SK-N-SH treated with all-trans-retinoic acid at 6 μM for 48 hours (cell line): ENCODE results near the gene PLEKHG4B.
A peak's percentile ranks its signal among the peaks of the same experiment; 100 is the strongest.

Experiments used
- ATAC-seq: fragments of 200-7000 bp; cut with Tn5 transposase; 3 replicates; pipeline ENCODE4 v1.9.1; 2020; ENCODE audit warnings: mild to moderate bottlenecking, moderate library complexity
- ARNTL ChIP-seq: fragments of 450-650 bp; formaldehyde crosslinking; IDR thresholded peaks from 2 replicates; pipeline ENCODE4 v1.5.0; 2020; ENCODE audit warnings: low read depth, mild to moderate bottlenecking, moderate library complexity, borderline replicate concordance
- CSDC2 ChIP-seq: fragments of 250-450 bp; sonication (Bioruptor Pico); IDR thresholded peaks from 2 replicates; pipeline ENCODE4 v1.5.0; 2020; ENCODE audit warnings: mild to moderate bottlenecking, moderate library complexity
- CSRNP3 ChIP-seq: fragments of 250-450 bp; sonication (Bioruptor Pico); IDR thresholded peaks from 2 replicates; pipeline ENCODE4 v1.5.1; 2021; ENCODE audit warnings: mild to moderate bottlenecking, moderate library complexity
- ESRRG ChIP-seq: fragments of 250-450 bp; sonication (Bioruptor Pico); IDR thresholded peaks from 2 replicates; pipeline ENCODE4 v1.6.1; 2021; ENCODE audit warnings: mild to moderate bottlenecking
- GLIS3 ChIP-seq: fragments of 250-450 bp; sonication (Bioruptor Pico); IDR thresholded peaks from 2 replicates; pipeline ENCODE4 v1.5.0; 2020; ENCODE audit warnings: mild to moderate bottlenecking, moderate library complexity
- ISL1 ChIP-seq: fragments of 250-450 bp; sonication (Bioruptor Pico); IDR thresholded peaks from 2 replicates; pipeline ENCODE4 v2.1.2; 2022; ENCODE audit warnings: mild to moderate bottlenecking, moderate library complexity
- OSR1 ChIP-seq: fragments of 250-450 bp; sonication (Bioruptor Pico); IDR thresholded peaks from 2 replicates; pipeline ENCODE4 v1.8.0; 2022; ENCODE audit warnings: moderate library complexity, mild to moderate bottlenecking, inconsistent platforms
- PATZ1 ChIP-seq: fragments of 250-450 bp; sonication (Bioruptor Pico); IDR thresholded peaks from 2 replicates; pipeline ENCODE4 v1.8.0; 2020; ENCODE audit warnings: mild to moderate bottlenecking, moderate library complexity, borderline replicate concordance
- POU6F1 ChIP-seq: fragments of 250-450 bp; sonication (Bioruptor Pico); IDR thresholded peaks from 2 replicates; pipeline ENCODE4 v1.8.0; 2021; ENCODE audit warnings: low read depth, mild to moderate bottlenecking, moderate library complexity, borderline replicate concordance
- PPARA ChIP-seq: fragments of 250-450 bp; sonication (Bioruptor Pico); IDR thresholded peaks from 2 replicates; pipeline ENCODE4 v1.5.0; 2020; ENCODE audit warnings: mild to moderate bottlenecking, borderline replicate concordance
- RARB ChIP-seq: fragments of 250-450 bp; sonication (Bioruptor Pico); IDR thresholded peaks from 2 replicates; pipeline ENCODE4 v1.8.0; 2021; ENCODE audit warnings: mild to moderate bottlenecking, moderate library complexity
- SNAI2 ChIP-seq: fragments of 250-450 bp; sonication (Bioruptor Pico); IDR thresholded peaks from 2 replicates; pipeline ENCODE4 v1.5.0; 2020; ENCODE audit warnings: mild to moderate bottlenecking, moderate library complexity
- TCF4 ChIP-seq: fragments of 250-450 bp; sonication (Bioruptor Pico); IDR thresholded peaks from 2 replicates; pipeline ENCODE4 v1.8.0; 2021; ENCODE audit warnings: mild to moderate bottlenecking, moderate library complexity, borderline replicate concordance
- TOX ChIP-seq: fragments of 250-450 bp; sonication (Bioruptor Pico); IDR thresholded peaks from 2 replicates; pipeline ENCODE4 v1.8.0; 2021; ENCODE audit warnings: mild to moderate bottlenecking, moderate library complexity, borderline replicate concordance
- ZC3H10 ChIP-seq: fragments of 250-450 bp; sonication (Bioruptor Pico); IDR thresholded peaks from 2 replicates; pipeline ENCODE4 v1.5.1; 2021; ENCODE audit warnings: mild to moderate bottlenecking, moderate library complexity
- ZFP3 ChIP-seq: fragments of 250-450 bp; sonication (Bioruptor Pico); IDR thresholded peaks from 2 replicates; pipeline ENCODE4 v1.5.0; 2020; ENCODE audit warnings: mild to moderate bottlenecking, moderate library complexity
- ZNF565 ChIP-seq: fragments of 450-650 bp; formaldehyde crosslinking; conservative IDR thresholded peaks from 2 replicates; pipeline ENCODE4 v1.5.0; 2020; ENCODE audit warnings: low read depth, mild to moderate bottlenecking, moderate library complexity
- ZNF70 ChIP-seq: fragments of 450-650 bp; formaldehyde crosslinking; IDR thresholded peaks from 2 replicates; pipeline ENCODE4 v1.5.0; 2020; ENCODE audit warnings: mild to moderate bottlenecking, moderate library complexity
- ZNF8 ChIP-seq: fragments of 450-650 bp; formaldehyde crosslinking; IDR thresholded peaks from 2 replicates; pipeline ENCODE4 v1.5.0; 2020; ENCODE audit warnings: mild to moderate bottlenecking, moderate library complexity
- TF ChIP-seq, protein P1 (sequence below): fragments of 250-450 bp; sonication (Bioruptor Pico); IDR thresholded peaks from 2 replicates; pipeline ENCODE4 v1.5.1; 2020; ENCODE audit warnings: low read depth, mild to moderate bottlenecking, moderate library complexity

PLEKHG4B gene

GRCh38 chr5:76358-77169 lies 15.4 kb upstream of the PLEKHG4B start (continued):
- TF ChIP-seq CSRNP3 (no peak), RARB (CRISPR knock-in tag) (no peak), POU6F1 (CRISPR knock-in tag) (no peak), ZC3H10 (CRISPR knock-in tag) (no peak)
- TF ChIP-seq, all 23 proteins: peak for 0

- no peak for ATAC-seq
- TF ChIP-seq TCF4 (no peak), GLIS3 (CRISPR knock-in tag) (no peak), ISL1 (CRISPR knock-in tag) (no peak), ZC3H10 (CRISPR knock-in tag) (no peak), PPARA (CRISPR knock-in tag) (no peak), SNAI2 (CRISPR knock-in tag) (no peak), ZNF8 (CRISPR knock-in tag) (no peak), ZFP3 (CRISPR knock-in tag) (no peak), PATZ1 (CRISPR knock-in tag) (no peak), RARB (CRISPR knock-in tag) (no peak), ZNF565 (CRISPR knock-in tag) (no peak), ESRRG (CRISPR knock-in tag) (no peak), TOX (CRISPR knock-in tag) (no peak), ARNTL (CRISPR knock-in tag) (no peak), ZNF70 (CRISPR knock-in tag) (no peak)
- TF ChIP-seq, protein P1, sequence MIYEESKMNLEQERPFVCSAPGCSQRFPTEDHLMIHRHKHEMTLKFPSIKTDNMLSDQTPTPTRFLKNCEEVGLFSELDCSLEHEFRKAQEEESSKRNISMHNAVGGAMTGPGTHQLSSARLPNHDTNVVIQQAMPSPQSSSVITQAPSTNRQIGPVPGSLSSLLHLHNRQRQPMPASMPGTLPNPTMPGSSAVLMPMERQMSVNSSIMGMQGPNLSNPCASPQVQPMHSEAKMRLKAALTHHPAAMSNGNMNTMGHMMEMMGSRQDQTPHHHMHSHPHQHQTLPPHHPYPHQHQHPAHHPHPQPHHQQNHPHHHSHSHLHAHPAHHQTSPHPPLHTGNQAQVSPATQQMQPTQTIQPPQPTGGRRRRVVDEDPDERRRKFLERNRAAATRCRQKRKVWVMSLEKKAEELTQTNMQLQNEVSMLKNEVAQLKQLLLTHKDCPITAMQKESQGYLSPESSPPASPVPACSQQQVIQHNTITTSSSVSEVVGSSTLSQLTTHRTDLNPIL (CRISPR knock-in tag): no peak
Observed at GRCh38 chr5:77170-77501, 14.8 kb upstream of the PLEKHG4B start.

DNA sequence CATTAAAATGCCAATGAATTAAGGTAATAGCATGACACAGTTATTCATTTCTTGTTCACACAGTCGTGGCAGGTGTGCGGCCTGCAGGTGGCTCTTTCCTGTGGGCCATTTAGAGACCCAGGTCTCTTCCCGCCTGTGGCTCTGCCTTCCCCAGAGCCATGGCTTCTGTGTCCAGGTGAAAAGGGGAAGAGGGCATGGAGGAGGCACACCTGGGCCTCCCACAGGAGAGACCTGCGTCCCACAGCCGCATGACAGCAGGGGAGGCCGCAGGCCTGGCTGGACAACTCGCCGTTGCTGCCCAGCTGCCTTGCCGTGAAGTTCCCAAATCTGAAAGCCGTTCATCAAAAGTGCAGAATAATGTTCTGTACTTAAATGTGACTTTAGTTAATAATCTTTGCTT lies 14.4 kb upstream of the PLEKHG4B start:
- no peak for TF ChIP-seq OSR1
- no peak for ATAC-seq

GRCh38 chr5:77957-78804 lies 13.8 kb upstream of the PLEKHG4B start:
- no peak for TF ChIP-seq ZFP3 (CRISPR knock-in tag)
- TF ChIP-seq PPARA (CRISPR knock-in tag): no peak
- no peak for TF ChIP-seq ZNF8 (CRISPR knock-in tag)
- no peak for TF ChIP-seq ZNF565 (CRISPR knock-in tag)
- TF ChIP-seq ISL1 (CRISPR knock-in tag): no peak
- no peak for TF ChIP-seq ESRRG (CRISPR knock-in tag)
- TF ChIP-seq CSDC2 (CRISPR knock-in tag): no peak
- no peak for TF ChIP-seq CSRNP3
- no peak for TF ChIP-seq PATZ1 (CRISPR knock-in tag)
- peak; percentile 85 for ATAC-seq
